ENCODE data around the gene PRRX2.

GRCh38 chr9:129650680-129651235 is 14.7 kb upstream of the PRRX2 start:
- no peak for TF ChIP-seq CTCF (IDR thresholded peaks at IDR 0.05; ENCODE audit: low read depth, low read length)
- TF ChIP-seq EZH2phosphoT487 (IDR thresholded peaks at IDR 0.05; ENCODE audit: low read depth): no peak
